NCI-H1930 (cell line): Measurements from ENCODE around the gene MTO1.
"Not testable (repeated sequence)": the region's sequence is repeated elsewhere in the genome, so short reads cannot be mapped to it uniquely, and the experiment has no call there.

Experiments used
- DNase-seq, 2 experiments: peaks; one replicate each; lab custom pipeline; 2025; lab: John Stamatoyannopoulos, UW

MTO1 gene

GRCh38 chr6:73503027-73503772 lies 41.7 kb downstream of the MTO1 start:
- no peak for DNase-seq

DNA sequence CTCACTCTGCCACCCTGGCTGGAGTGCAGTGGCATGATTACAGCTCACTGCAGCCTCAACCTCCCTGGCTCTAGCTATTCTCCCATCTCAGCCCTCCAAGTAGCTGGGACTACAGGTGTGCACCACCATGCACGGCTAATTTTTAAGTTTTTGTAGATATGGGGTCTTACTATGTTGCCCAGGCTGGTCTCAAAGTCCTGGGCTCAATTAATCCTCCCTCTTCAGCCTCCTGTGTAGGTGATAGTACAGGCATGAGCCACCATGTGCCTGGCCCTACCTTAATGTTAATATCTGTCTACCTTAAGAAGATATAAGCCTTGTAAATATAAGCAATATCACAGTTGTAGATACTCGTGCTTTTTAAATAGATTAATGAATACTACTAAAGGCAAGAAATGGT lies 42.6 kb downstream of the MTO1 start:
- no peak for DNase-seq

DNA sequence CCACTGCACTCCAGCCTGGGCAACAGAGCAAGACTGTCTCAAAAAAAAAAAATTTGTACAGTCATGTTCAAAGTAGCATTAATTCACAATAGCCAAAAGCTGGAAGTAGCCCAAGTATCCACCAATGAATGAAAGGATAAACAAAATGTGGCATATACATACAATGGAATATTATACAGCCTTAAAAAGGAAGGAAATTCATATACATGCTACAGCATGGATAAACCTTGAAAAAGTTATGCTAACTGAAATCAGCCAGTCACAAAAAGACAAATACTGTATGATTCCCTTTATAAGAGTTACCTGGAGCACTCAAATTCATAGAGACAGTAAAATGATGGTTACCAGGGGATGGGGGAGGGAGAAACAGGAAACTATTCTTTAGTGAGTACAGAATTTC lies 43.6 kb downstream of the MTO1 start:
- no peak for DNase-seq

- not testable (repeated sequence) for DNase-seq
These were observed 44.2 kb downstream of the MTO1 start for GRCh38 chr6:73505705-73506104.

DNA sequence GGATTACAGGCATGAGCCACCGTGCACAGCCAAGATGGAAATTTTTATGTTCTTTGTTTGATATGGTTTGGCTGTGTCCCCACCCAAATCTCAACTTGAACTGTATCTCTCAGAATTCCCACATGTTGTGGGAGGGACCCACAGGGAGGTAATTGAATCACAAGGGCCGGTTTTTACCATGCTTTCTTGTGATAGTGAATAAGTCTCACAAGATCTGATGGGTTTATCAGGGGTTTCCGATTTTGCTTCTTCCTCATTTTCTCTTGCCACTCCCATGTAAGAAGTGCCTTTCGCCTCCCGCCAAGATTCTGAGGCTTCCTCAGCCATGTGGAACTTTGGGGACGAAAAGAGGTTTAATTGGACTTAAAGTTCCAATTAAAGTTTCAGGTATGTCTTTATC lies 44.7 kb downstream of the MTO1 start:
- DNase-seq = no peak

DNA sequence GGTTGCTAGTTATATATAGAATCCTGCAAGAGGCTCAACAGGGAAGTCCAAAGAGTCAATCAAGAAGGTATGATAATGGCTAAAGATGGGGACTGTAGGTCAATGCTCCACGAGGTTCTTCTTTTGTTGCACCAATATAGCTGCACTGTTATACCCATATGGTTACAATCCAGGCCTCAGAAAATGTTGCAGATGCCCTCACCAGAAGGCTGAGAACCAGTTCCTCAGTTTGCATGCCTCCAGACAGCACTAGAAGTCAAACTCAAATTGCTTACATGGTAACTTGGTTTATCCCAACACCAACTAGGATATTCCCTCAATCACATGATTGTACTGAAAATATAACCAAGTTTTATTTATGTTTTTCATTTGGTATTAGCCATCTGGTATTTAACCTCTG lies 47.2 kb downstream of the MTO1 start:
- no peak for DNase-seq

GRCh38 chr6:73509851-73510250 lies 48.3 kb downstream of the MTO1 start:
- no peak for DNase-seq

GRCh38 chr6:73511796-73512195 lies 50.3 kb downstream of the MTO1 start:
- no peak for DNase-seq

DNA sequence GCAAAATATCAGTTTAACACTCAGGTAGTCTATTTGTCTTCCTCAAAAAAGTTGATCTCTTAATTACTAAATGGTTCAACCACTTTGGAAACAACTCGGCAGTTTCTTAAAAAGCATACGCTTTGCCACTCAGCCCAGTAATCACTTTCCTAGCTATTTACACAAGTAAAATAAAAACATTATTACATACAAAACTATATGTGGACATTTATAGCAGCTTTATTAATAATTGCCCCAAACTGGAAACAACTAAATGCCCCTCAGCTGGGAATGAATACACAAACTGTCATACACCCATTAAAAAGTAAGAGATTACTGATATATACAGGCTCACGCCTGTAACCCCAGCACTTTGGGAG lies 51.9 kb downstream of the MTO1 start:
- no peak for DNase-seq

GRCh38 chr6:73514746-73515110 lies 53.2 kb downstream of the MTO1 start:
- DNase-seq = no peak

- DNase-seq = no peak
These were observed 53.7 kb downstream of the MTO1 start for GRCh38 chr6:73515204-73515655.

DNA sequence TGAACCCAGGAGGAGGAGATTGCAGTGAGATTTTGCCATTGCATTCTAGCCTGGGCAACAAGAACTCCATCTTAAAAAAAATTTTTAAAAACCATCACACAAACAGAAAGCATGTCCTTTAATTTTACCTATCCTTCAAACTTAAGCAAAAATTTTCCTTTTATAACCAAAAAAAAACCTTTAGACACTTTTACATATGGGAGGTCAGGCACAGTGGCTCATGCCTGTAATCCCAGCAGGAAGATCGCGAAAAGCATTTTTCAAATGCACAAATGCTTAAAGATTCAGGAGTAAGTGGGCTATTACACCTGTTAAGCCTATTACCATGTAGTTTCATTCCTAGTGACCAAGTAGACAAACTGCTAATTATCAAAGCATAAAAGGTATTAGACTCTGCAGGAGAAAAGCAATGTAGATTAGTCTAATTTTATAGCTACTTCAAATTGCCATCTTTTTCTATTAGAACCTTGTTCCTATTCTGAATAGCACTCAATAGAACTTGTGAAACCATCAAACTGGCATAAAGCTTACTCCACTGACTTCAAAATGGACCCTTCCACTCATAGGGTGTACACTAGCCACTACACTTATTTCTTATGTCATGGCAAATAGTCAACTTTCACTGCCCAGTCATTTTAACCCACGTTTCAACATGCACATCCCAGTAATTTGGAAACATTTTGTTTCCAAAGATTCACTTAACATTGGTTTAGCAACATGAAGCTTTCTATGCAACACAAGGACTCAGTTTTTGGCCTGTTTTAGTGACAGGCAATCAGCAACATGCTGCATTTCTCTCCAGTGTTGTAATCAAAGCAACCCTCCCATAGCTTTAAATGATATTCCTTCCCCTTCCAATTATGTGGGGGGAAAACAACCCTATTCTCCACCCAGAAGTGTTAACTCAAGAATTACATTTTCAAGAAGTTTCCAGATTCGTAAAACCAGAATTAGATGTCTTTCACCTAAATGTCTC lies 55.3 kb downstream of the MTO1 start:
- DNase-seq = no peak

GRCh38 chr6:73518100-73518981 lies 56.8 kb downstream of the MTO1 start:
- not testable (repeated sequence) for DNase-seq

- not testable (repeated sequence) for DNase-seq
These were observed 57.7 kb downstream of the MTO1 start for GRCh38 chr6:73518982-73519881.

DNA sequence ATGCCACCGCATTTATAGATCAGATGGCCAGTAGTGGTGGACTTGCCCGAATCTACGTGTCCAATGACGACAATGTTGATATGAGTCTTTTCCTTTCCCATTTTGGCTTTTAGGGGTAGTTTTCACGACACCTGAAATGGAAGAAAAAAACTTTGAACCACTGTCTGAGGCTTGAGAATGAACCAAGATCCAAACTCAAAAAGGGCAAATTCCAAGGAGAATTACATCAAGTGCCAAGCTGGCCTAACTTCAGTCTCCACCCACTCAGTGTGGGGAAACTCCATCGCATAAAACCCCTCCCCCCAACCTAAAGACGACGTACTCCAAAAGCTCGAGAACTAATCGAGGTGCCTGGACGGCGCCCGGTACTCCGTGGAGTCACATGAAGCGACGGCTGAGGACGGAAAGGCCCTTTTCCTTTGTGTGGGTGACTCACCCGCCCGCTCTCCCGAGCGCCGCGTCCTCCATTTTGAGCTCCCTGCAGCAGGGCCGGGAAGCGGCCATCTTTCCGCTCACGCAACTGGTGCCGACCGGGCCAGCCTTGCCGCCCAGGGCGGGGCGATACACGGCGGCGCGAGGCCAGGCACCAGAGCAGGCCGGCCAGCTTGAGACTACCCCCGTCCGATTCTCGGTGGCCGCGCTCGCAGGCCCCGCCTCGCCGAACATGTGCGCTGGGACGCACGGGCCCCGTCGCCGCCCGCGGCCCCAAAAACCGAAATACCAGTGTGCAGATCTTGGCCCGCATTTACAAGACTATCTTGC lies 58.6 kb downstream of the MTO1 start:
- DNase-seq = peak in 1 of 2 experiments; percentile 20

DNA sequence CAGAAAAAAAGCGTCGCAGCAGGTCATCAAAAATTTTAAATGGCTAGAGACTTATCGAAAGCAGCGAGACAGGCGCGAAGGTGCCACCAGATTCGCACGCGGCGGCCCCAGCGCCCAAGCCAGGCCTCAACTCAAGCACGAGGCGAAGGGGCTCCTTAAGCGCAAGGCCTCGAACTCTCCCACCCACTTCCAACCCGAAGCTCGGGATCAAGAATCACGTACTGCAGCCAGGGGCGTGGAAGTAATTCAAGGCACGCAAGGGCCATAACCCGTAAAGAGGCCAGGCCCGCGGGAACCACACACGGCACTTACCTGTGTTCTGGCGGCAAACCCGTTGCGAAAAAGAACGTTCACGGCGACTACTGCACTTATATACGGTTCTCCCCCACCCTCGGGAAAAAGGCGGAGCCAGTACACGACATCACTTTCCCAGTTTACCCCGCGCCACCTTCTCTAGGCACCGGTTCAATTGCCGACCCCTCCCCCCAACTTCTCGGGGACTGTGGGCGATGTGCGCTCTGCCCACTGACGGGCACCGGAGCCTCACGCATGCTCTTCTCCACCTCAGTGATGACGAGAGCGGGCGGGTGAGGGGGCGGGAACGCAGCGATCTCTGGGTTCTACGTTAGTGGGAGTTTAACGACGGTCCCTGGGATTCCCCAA lies 59.3 kb downstream of the MTO1 start, which contains the start of gene EEF1A1:
Gene EEF1A1 (minus strand): TSS at position 345 of the 663 bp plus-strand sequence. CDS start 1,006 bp downstream, outside the sequence.
- peak; percentile 96 to 98 for DNase-seq

- DNase-seq = peak in 1 of 2 experiments; percentile 78
These were observed 59.9 kb downstream of the MTO1 start for GRCh38 chr6:73521351-73521985.

- no peak for DNase-seq
These were observed 62.0 kb downstream of the MTO1 start for GRCh38 chr6:73523434-73524123.
